Astrocyte (in vitro differentiated cells and primary cell): ENCODE measurements around the gene CCDC92B. TPM values are rescaled to one million over a fixed set of nuclear protein-coding genes. Genes with fewer than 3 reads are reported as not detected.
A peak's percentile ranks its signal among the peaks of the same experiment; 100 is the strongest.
"Not testable (repeated sequence)": the region's sequence is repeated elsewhere in the genome, so short reads cannot be mapped to it uniquely, and the experiment has no call there.

Experiments used
- DNase-seq: peaks from one replicate; pipeline ENCODE4 v3.0.0-alpha.2; 2010; ENCODE audit warnings: low read depth
- FAIRE-seq: peaks from 2 replicates; lab custom pipeline; 2011; peaks lifted over from hg19 to GRCh38; lab: Jason Lieb, UNC
- H2AFZ ChIP-seq: 2 replicates; pipeline ENCODE4 v1.6.0; 2012; ENCODE audit warnings: low read depth, low read length, inconsistent platforms
- H3K27ac ChIP-seq: 2 replicates; pipeline ENCODE4 v1.5.1; 2011; ENCODE audit warnings: low read depth, low read length, inconsistent platforms
- H3K27me3 ChIP-seq: 2 replicates; pipeline ENCODE4 v1.6.0; 2011; ENCODE audit warnings: low read length, inconsistent platforms; ENCODE audit not compliant: insufficient read depth
- H3K36me3 ChIP-seq: 2 replicates; pipeline ENCODE4 v1.5.1; 2011; ENCODE audit warnings: low read length, inconsistent platforms; ENCODE audit not compliant: insufficient read depth
- H3K4me1 ChIP-seq: 2 replicates; pipeline ENCODE4 v1.5.1; 2011; ENCODE audit warnings: low read length, inconsistent platforms; ENCODE audit not compliant: insufficient read depth
- H3K4me2 ChIP-seq: 2 replicates; pipeline ENCODE4 v1.6.0; 2012; ENCODE audit warnings: low read length, inconsistent platforms
- H3K4me3 ChIP-seq: 2 replicates; pipeline ENCODE4 v1.5.1; 2011; ENCODE audit warnings: low read depth, mild to moderate bottlenecking, low read length, inconsistent platforms; ENCODE audit not compliant: insufficient read depth
- H3K79me2 ChIP-seq: 2 replicates; pipeline ENCODE4 v1.6.0; 2012; ENCODE audit warnings: mild to moderate bottlenecking, low read length, inconsistent platforms; ENCODE audit not compliant: insufficient read depth
- H3K9ac ChIP-seq: 2 replicates; pipeline ENCODE4 v1.6.0; 2012; ENCODE audit warnings: mild to moderate bottlenecking, low read length, inconsistent platforms
- H3K9me3 ChIP-seq: 2 replicates; pipeline ENCODE4 v1.5.1; 2012; ENCODE audit warnings: low read depth, mild to moderate bottlenecking, low read length, inconsistent platforms; ENCODE audit not compliant: insufficient read depth
- H4K20me1 ChIP-seq: 2 replicates; pipeline ENCODE4 v1.6.0; 2012; ENCODE audit warnings: low read length, inconsistent platforms; ENCODE audit not compliant: insufficient read depth
- H3K27ac Mint-ChIP-seq: one replicate; pipeline ENCODE4 v1.8.0; 2021; ENCODE audit warnings: mild to moderate bottlenecking, mixed read lengths; ENCODE audit not compliant: unreplicated experiment
- H3K27me3 Mint-ChIP-seq: one replicate; pipeline ENCODE4 v1.8.0; 2021; ENCODE audit warnings: low read depth, mixed read lengths; ENCODE audit not compliant: unreplicated experiment
- H3K36me3 Mint-ChIP-seq: one replicate; pipeline ENCODE4 v1.8.0; 2021; ENCODE audit warnings: low read depth, mixed read lengths; ENCODE audit not compliant: unreplicated experiment
- H3K4me1 Mint-ChIP-seq: one replicate; pipeline ENCODE4 v1.8.0; 2021; ENCODE audit warnings: low read depth, mixed read lengths; ENCODE audit not compliant: unreplicated experiment
- H3K4me3 Mint-ChIP-seq: one replicate; pipeline ENCODE4 v1.8.0; 2021; ENCODE audit warnings: mild to moderate bottlenecking, moderate library complexity, mixed read lengths; ENCODE audit not compliant: unreplicated experiment
- H3K9me3 Mint-ChIP-seq: one replicate; pipeline ENCODE4 v1.8.0; 2021; ENCODE audit warnings: mild to moderate bottlenecking, mixed read lengths; ENCODE audit not compliant: unreplicated experiment
- CTCF ChIP-seq: IDR thresholded peaks from 2 replicates; pipeline ENCODE4 v1.5.1; 2011; ENCODE audit warnings: low read depth, mild to moderate bottlenecking, inconsistent platforms, low read length, moderate library complexity; ENCODE audit not compliant: insufficient read depth
- EZH2 ChIP-seq: IDR thresholded peaks from 2 replicates; pipeline ENCODE4 v1.6.1; 2012; ENCODE audit warnings: mild to moderate bottlenecking, low read length, inconsistent platforms; ENCODE audit not compliant: insufficient read depth
- total RNA-seq: library from RNA; stranded (reverse); gene quantifications from 2 replicates; pipeline ENCODE4 v1.2.1, GENCODE V29; 2021

The CCDC92B gene
- total RNA-seq, 1 donor from 2014 or later: 0.36 TPM

GRCh38 chr17:2786176-2786881, 36.9 kb upstream of the CCDC92B start:
- Mint-ChIP-seq H3K27me3 (peaks cover under 1% of the 10 kb centered on the region), H3K4me3 (no peak overlapping the region), H3K36me3 (no peaks in the 10 kb centered on the region), H3K27ac (no peak overlapping the region), H3K4me1 (peaks cover 12% of the 10 kb centered on the region), H3K9me3 (no peaks in the 10 kb centered on the region)
- DNase-seq (peak; percentile 47), FAIRE-seq (no peak)
- H3K4me3 ChIP-seq: no peak overlapping the region
- H4K20me1 ChIP-seq: no peaks in the 10 kb centered on the region
- peak overlapping the region; percentile 37 for H3K4me2 ChIP-seq
- no peak overlapping the region for H3K27ac ChIP-seq
- no peaks in the 10 kb centered on the region for H3K79me2 ChIP-seq
- no peaks in the 10 kb centered on the region for H3K36me3 ChIP-seq
- peaks cover 2% of the 10 kb centered on the region for H3K27me3 ChIP-seq
- no peak for TF ChIP-seq EZH2
- peak; percentile 75 for TF ChIP-seq CTCF
- H3K9me3 ChIP-seq: no peaks in the 10 kb centered on the region
- peaks cover 4% of the 10 kb centered on the region for H3K4me1 ChIP-seq
- H2AFZ ChIP-seq: peak overlapping the region; percentile 45
- no peak overlapping the region for H3K9ac ChIP-seq

- not testable (repeated sequence) for H3K9me3 Mint-ChIP-seq, H3K36me3 ChIP-seq, H3K9me3 ChIP-seq, H4K20me1 ChIP-seq, H3K4me3 ChIP-seq, H3K27me3 ChIP-seq, H3K27me3 Mint-ChIP-seq, H3K36me3 Mint-ChIP-seq, H3K4me2 ChIP-seq, FAIRE-seq, H2AFZ ChIP-seq, H3K4me3 Mint-ChIP-seq, DNase-seq, H3K79me2 ChIP-seq, H3K27ac Mint-ChIP-seq, H3K4me1 ChIP-seq, H3K27ac ChIP-seq, H3K9ac ChIP-seq
- H3K4me1 Mint-ChIP-seq: peaks cover 12% of the 10 kb centered on the region
Measured at GRCh38 chr17:2785376-2785775, 35.9 kb upstream of the CCDC92B start.

GRCh38 chr17:2784864-2785263, 35.4 kb upstream of the CCDC92B start:
- Histone ChIP-seq H3K9ac (no peak overlapping the region), H3K27ac (no peak overlapping the region), H3K4me1 (peaks cover 4% of the 10 kb centered on the region), H3K79me2 (no peaks in the 10 kb centered on the region), H3K36me3 (no peaks in the 10 kb centered on the region), H3K27me3 (no peaks in the 10 kb centered on the region), H4K20me1 (no peaks in the 10 kb centered on the region), H3K4me3 (no peak overlapping the region), H3K4me2 (no peak overlapping the region), H3K9me3 (no peaks in the 10 kb centered on the region), H2AFZ (no peak overlapping the region)
- peaks cover 12% of the 10 kb centered on the region for H3K4me1 Mint-ChIP-seq
- no peak overlapping the region for H3K4me3 Mint-ChIP-seq
- FAIRE-seq: no peak
- no peak for DNase-seq
- H3K27me3 Mint-ChIP-seq: no peaks in the 10 kb centered on the region
- H3K27ac Mint-ChIP-seq: no peak overlapping the region
- TF ChIP-seq CTCF (no peak), EZH2 (no peak)
- no peaks in the 10 kb centered on the region for H3K36me3 Mint-ChIP-seq
- H3K9me3 Mint-ChIP-seq: peaks cover 1% of the 10 kb centered on the region
